ENCODE results near the gene ERBB4.

The ERBB4 gene

DNA sequence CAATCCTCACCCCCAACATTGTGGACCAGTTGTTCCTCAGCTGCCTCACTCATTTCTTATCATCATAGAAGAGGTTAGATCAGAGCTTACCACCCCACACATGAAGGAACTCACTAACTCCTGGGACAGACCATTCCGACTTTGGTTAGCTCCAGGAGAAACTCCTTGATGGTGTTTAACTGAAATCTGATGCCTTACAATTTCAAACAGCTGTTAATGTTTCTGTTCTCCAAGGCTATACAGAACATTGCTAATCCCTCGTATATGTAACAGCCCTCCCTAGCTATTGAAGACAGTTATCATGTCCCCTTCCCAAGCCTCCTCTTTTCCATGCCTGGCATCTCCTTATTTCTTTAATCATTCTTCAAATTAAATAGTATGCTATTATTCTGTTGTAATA is 14.8 kb downstream of the ERBB4 start:
- Histone ChIP-seq H3K9me3 (ENCODE audit: control insufficient read depth, low read length) (no peaks in the 10 kb centered on the region), H3K36me3 (ENCODE audit: control insufficient read depth, insufficient read depth, low read length) (no peaks in the 10 kb centered on the region), H3K27me3 (ENCODE audit: control insufficient read depth, insufficient read depth, low read length) (no peaks in the 10 kb centered on the region), H3K4me1 (ENCODE audit: control insufficient read depth, insufficient read depth, low read length) (no peaks in the 10 kb centered on the region), H3K4me3 (ENCODE audit: low read length) (no peak overlapping the region), H3K9ac (ENCODE audit: low read length) (no peak overlapping the region)

DNA sequence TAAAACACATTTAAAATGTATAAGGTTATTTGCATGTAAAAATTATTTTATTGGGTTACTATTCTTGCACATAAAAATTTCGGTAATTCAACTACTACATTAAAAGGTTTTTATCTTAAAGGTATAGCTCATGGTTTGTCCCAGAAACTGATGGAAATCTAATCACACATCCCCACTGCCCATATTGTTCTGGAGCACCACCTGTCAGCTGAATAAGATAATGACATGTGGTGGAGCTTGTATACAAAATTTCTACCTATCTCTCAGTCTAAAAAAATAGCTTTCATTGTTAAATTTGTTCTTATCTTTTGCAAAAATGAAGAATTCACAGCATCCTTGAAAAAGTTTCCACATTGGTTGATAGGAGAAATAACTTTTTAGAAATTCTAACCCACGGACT is 18.3 kb downstream of the ERBB4 start:
- no peaks in the 10 kb centered on the region for H3K9me3 ChIP-seq (ENCODE audit: control insufficient read depth, low read length)
- H3K36me3 ChIP-seq (ENCODE audit: control insufficient read depth, insufficient read depth, low read length), result no peaks in the 10 kb centered on the region
- no peaks in the 10 kb centered on the region for H3K4me1 ChIP-seq (ENCODE audit: control insufficient read depth, insufficient read depth, low read length)
- no peaks in the 10 kb centered on the region for H3K27me3 ChIP-seq (ENCODE audit: control insufficient read depth, insufficient read depth, low read length)
- H3K4me3 ChIP-seq (ENCODE audit: low read length), result no peak overlapping the region
- H3K9ac ChIP-seq (ENCODE audit: low read length), result no peak overlapping the region

DNA sequence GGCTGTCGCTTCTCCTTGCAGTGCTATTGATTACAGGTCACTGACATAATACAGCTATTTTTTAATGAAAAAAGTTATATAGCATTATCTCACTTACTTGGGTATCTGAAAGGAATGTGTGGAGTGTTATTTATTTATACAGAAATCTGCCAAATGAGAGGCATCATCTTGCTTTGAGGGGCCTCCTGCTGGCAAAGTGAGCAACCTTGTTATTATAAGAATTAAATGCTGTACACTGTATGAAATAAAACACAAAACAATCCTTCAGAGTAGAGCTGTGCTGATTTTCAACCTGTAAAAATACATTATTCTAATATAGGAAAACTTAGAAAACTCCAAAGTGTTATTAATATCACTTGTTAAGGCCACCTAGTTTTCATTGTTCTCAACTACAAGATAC is 20.9 kb downstream of the ERBB4 start:
- Histone ChIP-seq H3K9ac (ENCODE audit: low read length) (no peak overlapping the region), H3K9me3 (ENCODE audit: control insufficient read depth, low read length) (no peaks in the 10 kb centered on the region), H3K36me3 (ENCODE audit: control insufficient read depth, insufficient read depth, low read length) (no peaks in the 10 kb centered on the region), H3K4me1 (ENCODE audit: control insufficient read depth, insufficient read depth, low read length) (no peaks in the 10 kb centered on the region), H3K27me3 (ENCODE audit: control insufficient read depth, insufficient read depth, low read length) (no peaks in the 10 kb centered on the region), H3K4me3 (ENCODE audit: low read length) (no peak overlapping the region)

DNA sequence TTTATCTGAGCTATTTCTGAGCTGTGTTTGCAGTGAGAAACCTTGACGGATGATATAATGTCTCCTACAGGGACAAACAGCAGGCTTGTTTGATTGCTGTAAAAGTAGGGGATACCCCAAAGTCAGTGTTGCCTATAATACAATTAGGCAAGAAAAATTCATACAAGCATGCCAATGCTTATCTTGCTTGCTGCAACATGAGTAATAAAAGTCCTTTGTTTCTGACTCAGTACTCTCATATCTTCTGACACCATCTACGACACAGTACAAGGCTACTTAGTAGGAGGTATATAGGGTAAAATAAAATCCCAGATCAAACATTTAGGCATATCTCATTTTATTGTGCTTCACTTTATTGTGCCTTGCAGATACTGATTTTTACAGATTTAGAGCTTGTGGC is 33.0 kb downstream of the ERBB4 start:
- Histone ChIP-seq H3K36me3 (ENCODE audit: control insufficient read depth, insufficient read depth, low read length) (no peaks in the 10 kb centered on the region), H3K9ac (ENCODE audit: low read length) (no peak overlapping the region), H3K27me3 (ENCODE audit: control insufficient read depth, insufficient read depth, low read length) (no peaks in the 10 kb centered on the region), H3K9me3 (ENCODE audit: control insufficient read depth, low read length) (no peaks in the 10 kb centered on the region), H3K4me1 (ENCODE audit: control insufficient read depth, insufficient read depth, low read length) (no peaks in the 10 kb centered on the region), H3K4me3 (ENCODE audit: low read length) (no peak overlapping the region)

DNA sequence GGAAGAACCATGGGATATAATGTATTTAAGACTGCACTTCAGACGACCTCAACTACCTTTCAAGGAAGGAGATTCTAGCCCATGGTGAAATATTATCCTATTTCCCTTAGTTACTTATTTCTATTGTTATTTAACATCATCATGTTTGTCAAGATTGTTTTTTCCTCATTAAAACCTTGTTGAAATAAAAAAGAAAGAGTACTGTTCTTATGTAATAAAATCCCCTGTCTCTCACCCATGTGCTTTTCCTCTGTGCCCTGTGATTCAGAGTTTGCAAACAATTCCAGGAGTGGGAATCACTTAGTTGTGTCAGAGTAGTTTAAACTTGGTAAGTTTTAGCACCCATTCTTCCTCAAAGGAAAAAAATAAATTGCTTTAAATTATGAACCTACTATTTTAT is 43.6 kb downstream of the ERBB4 start:
- no peaks in the 10 kb centered on the region for H3K36me3 ChIP-seq (ENCODE audit: control insufficient read depth, insufficient read depth, low read length)

DNA sequence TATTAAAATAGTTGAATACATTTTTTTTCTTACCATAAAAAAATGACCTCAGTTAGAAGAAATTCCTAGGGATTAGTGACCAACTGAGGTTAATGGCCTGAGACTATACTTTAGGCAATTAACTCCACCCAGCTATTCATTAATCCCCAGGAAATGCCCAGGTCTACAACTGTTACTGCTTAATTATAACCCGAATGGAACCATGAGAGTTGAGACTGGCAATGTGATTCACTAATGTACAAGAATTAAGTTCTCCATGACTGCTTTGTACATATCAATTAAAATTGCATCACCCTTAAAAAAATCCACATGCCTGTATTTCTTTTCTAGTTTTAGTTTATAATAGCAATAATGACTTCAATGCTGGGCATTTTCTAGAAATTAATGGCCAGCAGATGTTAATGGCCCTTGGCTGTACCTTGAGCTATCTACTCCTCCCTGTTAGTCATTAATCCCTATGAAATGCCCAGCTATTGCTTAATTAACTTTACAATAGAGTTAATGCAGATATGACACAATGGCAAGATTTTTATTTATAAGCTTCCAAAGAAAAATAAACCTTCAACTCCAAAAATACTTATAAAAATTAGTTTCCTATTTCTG is 44.1 kb downstream of the ERBB4 start:
- Histone ChIP-seq H3K27me3 (ENCODE audit: control insufficient read depth, insufficient read depth, low read length) (no peaks in the 10 kb centered on the region), H3K4me3 (ENCODE audit: low read length) (no peak overlapping the region), H3K9me3 (ENCODE audit: control insufficient read depth, low read length) (no peaks in the 10 kb centered on the region), H3K36me3 (ENCODE audit: control insufficient read depth, insufficient read depth, low read length) (no peaks in the 10 kb centered on the region), H3K9ac (ENCODE audit: low read length) (no peak overlapping the region), H3K4me1 (ENCODE audit: control insufficient read depth, insufficient read depth, low read length) (no peaks in the 10 kb centered on the region)

More for the DNA sequence above, 43.6 kb downstream of the ERBB4 start:
- no peak overlapping the region for H3K4me3 ChIP-seq (ENCODE audit: low read length)
- no peaks in the 10 kb centered on the region for H3K9me3 ChIP-seq (ENCODE audit: control insufficient read depth, low read length)
- H3K27me3 ChIP-seq (ENCODE audit: control insufficient read depth, insufficient read depth, low read length), result no peaks in the 10 kb centered on the region
- H3K4me1 ChIP-seq (ENCODE audit: control insufficient read depth, insufficient read depth, low read length), result no peaks in the 10 kb centered on the region
- H3K9ac ChIP-seq (ENCODE audit: low read length), result no peak overlapping the region

DNA sequence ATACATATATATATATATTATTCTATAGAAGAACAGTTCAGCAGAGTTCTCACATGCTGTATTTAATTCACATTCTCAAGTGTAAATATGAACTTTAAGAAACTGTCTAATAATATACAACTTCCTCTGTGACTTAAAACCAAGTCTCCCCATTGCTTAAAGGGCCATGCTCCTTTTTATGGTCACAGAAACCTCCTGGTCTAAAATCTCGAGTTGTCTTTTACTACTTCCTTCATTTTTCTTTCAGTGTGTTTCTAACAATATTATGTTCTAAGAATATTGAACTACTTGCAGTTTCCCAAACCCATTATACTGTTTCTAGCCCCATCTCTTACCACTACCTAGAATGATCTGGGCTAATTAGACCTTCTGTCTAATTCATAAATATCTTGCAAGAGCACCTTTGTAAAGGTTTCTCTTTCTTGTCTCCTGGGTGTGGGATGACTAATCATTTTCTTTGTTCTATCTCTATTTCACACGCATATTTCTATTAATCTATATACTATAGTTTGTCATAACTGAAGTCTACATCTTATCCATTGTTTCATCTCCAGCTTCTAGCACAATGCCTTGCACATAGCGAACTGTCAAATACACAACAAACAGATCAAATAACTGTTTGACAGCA is 48.8 kb downstream of the ERBB4 start:
- no peaks in the 10 kb centered on the region for H3K36me3 ChIP-seq (ENCODE audit: control insufficient read depth, insufficient read depth, low read length)
- no peak overlapping the region for H3K9ac ChIP-seq (ENCODE audit: low read length)

DNA sequence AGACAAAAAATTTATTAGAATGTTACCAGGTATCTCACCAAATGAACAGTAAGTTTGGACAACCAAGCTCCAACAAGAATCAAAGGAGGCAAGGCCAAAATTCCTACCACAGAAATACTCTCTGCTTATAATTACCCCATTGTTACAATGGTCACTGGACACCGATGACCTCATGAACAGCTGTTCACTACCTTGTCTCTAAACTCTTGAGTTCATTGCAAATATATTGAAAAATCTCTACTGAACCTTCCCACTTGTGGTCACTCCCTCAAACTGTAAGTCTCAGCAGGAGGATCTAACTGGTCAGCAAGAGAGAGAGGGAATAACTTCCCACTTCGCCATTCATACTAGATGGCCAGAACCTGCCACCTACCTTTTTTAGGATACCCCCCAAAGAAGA is 50.0 kb downstream of the ERBB4 start:
- no peaks in the 10 kb centered on the region for H3K27me3 ChIP-seq (ENCODE audit: control insufficient read depth, insufficient read depth, low read length)
- H3K36me3 ChIP-seq (ENCODE audit: control insufficient read depth, insufficient read depth, low read length), result no peaks in the 10 kb centered on the region
- H3K4me3 ChIP-seq (ENCODE audit: low read length), result no peak overlapping the region
- no peaks in the 10 kb centered on the region for H3K9me3 ChIP-seq (ENCODE audit: control insufficient read depth, low read length)
- H3K9ac ChIP-seq (ENCODE audit: low read length), result no peak overlapping the region
- no peaks in the 10 kb centered on the region for H3K4me1 ChIP-seq (ENCODE audit: control insufficient read depth, insufficient read depth, low read length)

More for the DNA sequence above, 48.8 kb downstream of the ERBB4 start:
- H3K27me3 ChIP-seq (ENCODE audit: control insufficient read depth, insufficient read depth, low read length), result no peaks in the 10 kb centered on the region
- no peaks in the 10 kb centered on the region for H3K9me3 ChIP-seq (ENCODE audit: control insufficient read depth, low read length)
- H3K4me1 ChIP-seq (ENCODE audit: control insufficient read depth, insufficient read depth, low read length), result no peaks in the 10 kb centered on the region
- H3K4me3 ChIP-seq (ENCODE audit: low read length), result no peak overlapping the region

DNA sequence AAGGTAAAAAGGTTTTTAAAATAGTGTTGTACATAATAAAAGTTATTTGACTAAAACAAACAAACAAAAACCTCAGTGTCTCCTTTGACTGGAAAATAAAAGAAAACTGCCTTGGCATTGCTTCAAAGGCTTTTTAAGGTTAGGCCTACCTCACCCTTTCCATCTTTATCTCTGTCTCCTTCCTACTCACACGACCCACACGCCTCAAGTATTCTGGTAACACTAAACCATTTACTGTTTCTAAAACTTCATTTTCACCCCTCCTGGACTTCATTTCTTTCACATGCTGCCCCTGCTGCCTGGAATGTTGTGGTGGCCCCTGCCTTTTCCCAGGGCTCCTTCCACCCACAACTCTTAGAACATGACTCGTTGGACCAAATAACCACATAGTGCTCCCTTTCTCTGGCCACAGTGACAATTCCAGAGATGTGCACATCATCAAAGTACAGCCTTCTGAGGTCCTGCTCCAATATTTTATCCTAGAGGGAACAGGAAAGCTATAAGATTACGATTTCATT is 54.0 kb downstream of the ERBB4 start:
- Histone ChIP-seq H3K36me3 (ENCODE audit: control insufficient read depth, insufficient read depth, low read length) (no peaks in the 10 kb centered on the region), H3K4me3 (ENCODE audit: low read length) (no peak overlapping the region), H3K9me3 (ENCODE audit: control insufficient read depth, low read length) (no peaks in the 10 kb centered on the region)

DNA sequence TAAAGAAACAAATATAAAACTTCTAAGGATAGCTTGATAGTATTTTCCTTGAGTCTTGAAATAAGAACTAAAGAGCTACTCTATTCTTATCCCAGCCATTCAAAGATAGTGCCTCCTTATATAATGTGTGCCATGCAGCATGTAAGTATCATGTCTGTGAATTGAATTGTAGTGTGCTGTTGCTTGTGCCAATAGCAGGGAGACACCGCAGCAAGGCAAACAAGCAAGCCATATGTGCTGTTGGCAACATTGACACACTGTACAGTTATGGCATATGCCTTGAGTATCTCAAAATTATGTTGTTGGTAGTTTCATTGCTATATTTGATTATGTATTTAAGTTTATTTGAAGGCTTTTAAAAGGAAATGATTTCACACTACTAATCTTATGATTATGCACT is 58.2 kb downstream of the ERBB4 start:
- H3K9ac ChIP-seq (ENCODE audit: low read length), result no peak overlapping the region
- H3K4me1 ChIP-seq (ENCODE audit: control insufficient read depth, insufficient read depth, low read length), result no peaks in the 10 kb centered on the region
- no peaks in the 10 kb centered on the region for H3K27me3 ChIP-seq (ENCODE audit: control insufficient read depth, insufficient read depth, low read length)
- H3K9me3 ChIP-seq (ENCODE audit: control insufficient read depth, low read length), result no peaks in the 10 kb centered on the region
- H3K36me3 ChIP-seq (ENCODE audit: control insufficient read depth, insufficient read depth, low read length), result no peaks in the 10 kb centered on the region
- no peak overlapping the region for H3K4me3 ChIP-seq (ENCODE audit: low read length)

More for the DNA sequence above, 54.0 kb downstream of the ERBB4 start:
- H3K27me3 ChIP-seq (ENCODE audit: control insufficient read depth, insufficient read depth, low read length), result no peaks in the 10 kb centered on the region
- H3K4me1 ChIP-seq (ENCODE audit: control insufficient read depth, insufficient read depth, low read length), result no peaks in the 10 kb centered on the region
- H3K9ac ChIP-seq (ENCODE audit: low read length), result no peak overlapping the region

DNA sequence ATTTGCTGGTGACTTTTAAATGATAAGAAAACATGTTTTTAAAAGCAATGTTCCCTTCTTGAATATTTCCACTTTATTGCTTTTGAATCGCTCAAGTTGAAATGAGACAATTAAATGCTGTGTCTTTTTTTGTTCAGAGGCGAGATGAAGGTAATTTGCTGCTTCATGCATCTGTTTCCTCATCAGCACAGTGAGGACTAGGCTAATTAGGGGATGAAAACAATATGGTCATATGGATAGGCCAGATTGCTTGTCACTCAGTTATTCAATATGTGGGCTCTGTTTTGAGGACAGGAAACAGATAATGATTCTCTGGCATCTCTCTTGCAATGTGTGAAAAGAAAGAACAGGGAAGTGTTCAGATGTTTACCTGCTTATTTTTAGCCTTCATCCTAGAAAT is 61.0 kb downstream of the ERBB4 start:
- no peak overlapping the region for H3K4me3 ChIP-seq (ENCODE audit: low read length)
- H3K36me3 ChIP-seq (ENCODE audit: control insufficient read depth, insufficient read depth, low read length), result no peaks in the 10 kb centered on the region

DNA sequence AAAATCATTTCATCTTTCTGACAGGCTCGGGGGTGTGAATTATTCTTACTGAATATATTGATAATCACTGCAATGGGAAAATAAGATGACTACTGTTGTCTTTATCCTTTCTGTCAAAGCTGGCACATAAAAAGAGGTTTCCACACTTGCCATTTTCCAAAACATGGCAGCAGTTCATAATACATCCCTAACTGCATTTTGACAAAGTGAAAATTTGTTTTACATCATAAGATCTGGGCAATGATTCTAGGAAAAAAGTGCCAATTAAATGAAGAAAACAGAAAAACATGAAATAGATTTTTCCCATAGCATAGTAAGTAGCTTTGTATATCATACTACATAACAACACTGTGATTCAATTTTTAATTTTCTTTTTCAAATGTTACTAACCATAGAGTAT is 65.4 kb downstream of the ERBB4 start:
- Histone ChIP-seq H3K4me1 (ENCODE audit: control insufficient read depth, insufficient read depth, low read length) (no peaks in the 10 kb centered on the region), H3K36me3 (ENCODE audit: control insufficient read depth, insufficient read depth, low read length) (no peaks in the 10 kb centered on the region), H3K9me3 (ENCODE audit: control insufficient read depth, low read length) (no peaks in the 10 kb centered on the region), H3K9ac (ENCODE audit: low read length) (no peak overlapping the region), H3K27me3 (ENCODE audit: control insufficient read depth, insufficient read depth, low read length) (no peaks in the 10 kb centered on the region), H3K4me3 (ENCODE audit: low read length) (no peak overlapping the region)

More for the DNA sequence above, 61.0 kb downstream of the ERBB4 start:
- H3K27me3 ChIP-seq (ENCODE audit: control insufficient read depth, insufficient read depth, low read length), result no peaks in the 10 kb centered on the region
- H3K9ac ChIP-seq (ENCODE audit: low read length), result no peak overlapping the region
- H3K4me1 ChIP-seq (ENCODE audit: control insufficient read depth, insufficient read depth, low read length), result no peaks in the 10 kb centered on the region
- H3K9me3 ChIP-seq (ENCODE audit: control insufficient read depth, low read length), result no peaks in the 10 kb centered on the region
